Fibroblast of skin of scalp (primary cell): ENCODE measurements around the gene LAG3. TPM values are rescaled to one million over a fixed set of nuclear protein-coding genes. Genes with fewer than 3 reads are reported as not detected.
A peak's percentile ranks its signal among the peaks of the same experiment; 100 is the strongest.
"Not testable (repeated sequence)": the region's sequence is repeated elsewhere in the genome, so short reads cannot be mapped to it uniquely, and the experiment has no call there.

Experiments
- DNase-seq: peaks from one replicate; pipeline ENCODE4 v3.0.0-alpha.2; 2013
- polyA plus RNA-seq, 2 experiments: library from polyadenylated mRNA; unstranded; fragments of 120-200 nt; gene quantifications; one replicate each; pipeline ENCODE4 v1.2.1, GENCODE V29; 2013; ENCODE audit not compliant: insufficient read length in 2 of 2

The LAG3 gene
- 1.3 TPM for polyA plus RNA-seq (2013, experiment 1 of 2; ENCODE audit: insufficient read length)
- 1.3 TPM for polyA plus RNA-seq (2013, experiment 2 of 2; ENCODE audit: insufficient read length)

DNA sequence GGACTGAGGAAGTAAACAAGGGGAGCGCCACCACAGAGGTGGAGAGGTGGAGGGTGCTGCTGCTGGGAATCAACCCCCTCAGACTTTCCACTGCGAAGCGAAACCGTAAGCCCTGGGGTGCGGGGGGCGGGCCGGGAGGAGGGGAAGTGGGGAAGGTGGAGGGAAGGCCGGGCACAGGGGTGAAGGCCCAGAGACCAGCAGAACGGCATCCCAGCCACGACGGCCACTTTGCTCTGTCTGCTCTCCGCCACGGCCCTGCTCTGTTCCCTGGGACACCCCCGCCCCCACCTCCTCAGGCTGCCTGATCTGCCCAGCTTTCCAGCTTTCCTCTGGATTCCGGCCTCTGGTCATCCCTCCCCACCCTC, at the start of gene LAG3:
Gene LAG3, plus strand, starts transcription at position 190 of the 365 bp plus-strand sequence. CDS start 333 bp downstream, outside the sequence.
- DNase-seq, result no peak

DNA sequence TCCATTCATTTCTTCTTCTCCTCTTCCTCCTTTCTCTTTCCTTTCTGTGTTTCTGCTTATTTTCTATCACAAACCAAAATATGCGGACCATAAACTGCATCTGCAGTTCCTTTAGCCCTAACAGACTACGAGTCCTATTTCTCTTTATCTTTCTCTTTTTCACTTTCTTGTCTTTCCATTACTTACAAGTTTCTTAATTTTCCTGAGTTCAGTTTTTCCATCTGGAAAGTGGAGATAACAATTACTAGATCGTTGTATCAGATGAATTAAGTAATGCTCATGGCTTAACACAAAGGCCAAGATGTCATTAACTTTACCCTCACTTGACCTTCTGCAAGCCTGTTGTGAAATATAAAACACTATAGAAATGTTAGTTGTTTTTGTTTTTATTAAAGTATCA, 49.5 kb upstream of the LAG3 start:
- DNase-seq, result no peak

DNA sequence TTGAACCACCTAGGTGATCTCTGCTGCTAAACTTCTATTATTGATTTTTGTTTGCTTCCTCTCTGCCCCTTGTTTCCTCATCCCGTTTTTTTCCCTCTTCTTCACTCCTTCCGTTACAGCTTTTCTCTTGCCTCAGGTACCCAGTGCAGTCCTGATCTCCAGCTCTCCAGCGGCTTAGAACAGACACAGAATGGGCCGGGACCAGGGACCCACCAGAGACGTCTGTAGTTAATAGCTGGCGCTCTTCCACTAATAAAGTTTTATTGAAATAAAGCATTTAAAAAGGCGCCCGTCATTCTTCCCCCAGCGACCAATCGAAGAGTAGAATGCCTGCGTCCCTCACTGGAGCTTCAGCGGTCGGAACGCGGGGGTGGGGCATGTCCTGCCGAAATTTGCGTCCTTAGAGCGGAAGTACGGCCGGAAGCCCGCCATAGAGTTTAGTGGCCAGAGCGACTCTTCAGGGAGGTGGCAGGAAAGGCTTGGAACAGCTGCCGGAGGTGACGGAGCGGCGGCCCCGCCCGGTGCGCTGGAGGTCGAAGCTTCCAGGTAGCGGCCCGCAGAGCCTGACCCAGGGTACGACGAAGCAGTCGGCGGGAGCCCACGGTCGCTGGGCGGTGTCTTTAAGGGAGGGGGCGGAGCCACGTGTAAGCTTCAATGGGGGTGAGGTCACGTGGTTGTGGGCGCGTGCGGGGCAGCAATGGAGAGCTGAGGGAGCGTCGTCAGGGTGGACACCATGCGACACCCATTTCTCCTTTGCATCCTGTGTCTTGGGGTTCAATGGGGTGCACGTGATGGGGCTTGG, 48.5 kb upstream of the LAG3 start, which contains the start of gene COPS7A:
Gene COPS7A, plus strand, starts transcription at position 440 of the 802 bp plus-strand sequence. CDS start 611 bp downstream, outside the sequence.
- DNase-seq, result peak; percentile 99

DNA sequence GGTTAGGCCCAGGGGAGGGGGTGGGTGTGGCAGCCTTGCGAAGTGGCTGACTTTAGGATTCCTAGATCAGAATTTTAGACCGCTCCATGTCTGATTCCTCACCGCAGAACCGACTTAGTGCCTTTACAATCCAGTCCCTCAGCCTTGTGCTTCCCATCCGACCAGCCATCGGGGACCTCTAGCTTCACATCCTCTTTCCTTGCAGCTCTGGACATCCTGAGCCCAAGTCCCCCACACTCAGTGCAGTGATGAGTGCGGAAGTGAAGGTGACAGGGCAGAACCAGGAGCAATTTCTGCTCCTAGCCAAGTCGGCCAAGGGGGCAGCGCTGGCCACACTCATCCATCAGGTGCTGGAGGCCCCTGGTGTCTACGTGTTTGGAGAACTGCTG, 47.9 kb upstream of the LAG3 start:
- DNase-seq, result peak; percentile 15

DNA sequence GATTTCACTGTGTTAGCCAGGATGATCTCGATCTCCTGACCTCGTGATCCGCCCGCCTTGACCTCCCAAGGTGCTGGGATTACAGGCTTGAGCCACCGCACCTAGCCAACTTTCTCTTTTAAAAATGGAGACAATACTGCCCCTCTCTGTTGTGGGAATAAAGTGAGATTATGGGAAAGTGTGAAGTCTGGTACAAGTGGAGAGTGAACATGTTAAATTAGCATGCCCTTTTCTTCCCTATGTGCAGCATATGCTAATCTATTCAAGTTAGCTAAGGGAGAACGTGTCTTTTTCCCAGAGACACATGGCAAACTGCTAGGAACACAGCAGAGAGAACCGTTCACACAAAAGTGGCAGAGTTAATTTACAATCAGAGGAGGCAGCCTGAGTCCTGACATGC, 47.0 kb upstream of the LAG3 start:
- DNase-seq, result no peak

DNA sequence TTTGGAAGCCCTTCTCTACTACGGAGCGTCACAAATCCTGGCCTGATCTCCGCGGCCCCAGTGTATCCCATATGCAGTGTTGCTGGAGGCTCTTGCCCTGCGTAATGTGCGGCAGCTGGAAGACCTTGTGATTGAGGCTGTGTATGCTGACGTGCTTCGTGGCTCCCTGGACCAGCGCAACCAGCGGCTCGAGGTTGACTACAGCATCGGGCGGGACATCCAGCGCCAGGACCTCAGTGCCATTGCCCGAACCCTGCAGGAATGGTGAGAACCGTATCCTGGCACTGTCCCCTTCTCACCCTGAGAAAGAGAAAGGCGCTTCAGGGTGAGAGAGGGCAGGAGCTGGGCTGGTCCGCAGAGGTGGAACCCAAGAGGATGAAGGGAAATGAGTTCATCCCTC, 43.1 kb upstream of the LAG3 start:
- DNase-seq, result no peak

DNA sequence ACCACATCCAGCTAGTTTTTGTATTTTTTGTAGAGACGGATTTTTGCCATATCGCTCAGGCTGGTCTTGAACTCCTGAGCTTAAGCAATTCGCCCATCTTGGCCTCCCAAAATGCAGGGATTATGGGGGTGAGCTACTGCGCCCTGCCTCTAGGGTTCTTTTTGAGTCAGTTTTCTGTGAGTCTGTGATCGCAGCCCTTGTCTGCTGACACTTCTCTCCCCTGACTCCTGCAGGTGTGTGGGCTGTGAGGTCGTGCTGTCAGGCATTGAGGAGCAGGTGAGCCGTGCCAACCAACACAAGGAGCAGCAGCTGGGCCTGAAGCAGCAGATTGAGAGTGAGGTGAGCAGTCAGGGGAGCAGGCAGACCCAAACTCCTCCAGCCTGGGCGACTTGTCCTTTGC, 42.2 kb upstream of the LAG3 start:
- DNase-seq, result no peak

DNA sequence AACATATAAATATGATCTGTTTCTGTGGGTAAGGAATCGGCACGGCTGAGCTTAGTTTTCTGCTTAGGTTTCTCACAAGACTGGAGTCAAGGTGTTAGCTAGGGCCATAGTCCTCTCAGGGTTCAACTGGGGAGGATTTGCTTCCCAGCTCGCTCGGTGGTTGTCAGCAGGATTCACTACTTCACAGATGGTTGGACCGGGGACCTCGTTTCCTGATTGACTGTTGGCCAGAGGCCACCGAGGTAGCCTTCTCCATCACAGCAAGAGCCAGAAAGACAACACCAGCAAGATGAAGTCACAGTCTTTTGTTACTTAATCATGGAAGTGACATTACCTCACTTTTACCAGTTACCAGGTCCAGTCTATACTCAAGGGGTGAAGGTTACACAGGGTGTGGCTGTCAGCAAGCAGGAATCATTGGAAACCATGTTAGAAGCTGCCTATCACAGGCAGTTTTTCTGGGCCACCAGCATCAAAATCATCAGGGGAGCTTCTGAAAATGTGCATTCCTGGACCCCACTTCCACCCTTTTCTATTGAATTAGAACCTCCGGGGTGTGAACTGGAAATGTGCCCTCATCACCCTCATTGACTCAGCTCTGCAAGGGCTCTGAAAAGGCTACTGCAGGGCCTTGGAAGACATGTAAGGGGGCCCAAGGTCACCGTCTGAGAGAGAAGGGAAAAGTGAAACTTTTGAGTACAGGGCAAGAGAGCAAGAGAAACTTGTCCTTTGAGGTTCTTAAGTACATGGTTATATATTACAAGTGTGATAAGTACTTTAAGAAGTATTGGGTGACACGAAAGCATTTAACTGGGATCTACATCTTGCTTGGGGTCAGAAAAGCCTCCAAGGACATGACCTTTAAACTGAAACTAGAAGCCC, 37.6 kb upstream of the LAG3 start:
- no peak for DNase-seq

DNA sequence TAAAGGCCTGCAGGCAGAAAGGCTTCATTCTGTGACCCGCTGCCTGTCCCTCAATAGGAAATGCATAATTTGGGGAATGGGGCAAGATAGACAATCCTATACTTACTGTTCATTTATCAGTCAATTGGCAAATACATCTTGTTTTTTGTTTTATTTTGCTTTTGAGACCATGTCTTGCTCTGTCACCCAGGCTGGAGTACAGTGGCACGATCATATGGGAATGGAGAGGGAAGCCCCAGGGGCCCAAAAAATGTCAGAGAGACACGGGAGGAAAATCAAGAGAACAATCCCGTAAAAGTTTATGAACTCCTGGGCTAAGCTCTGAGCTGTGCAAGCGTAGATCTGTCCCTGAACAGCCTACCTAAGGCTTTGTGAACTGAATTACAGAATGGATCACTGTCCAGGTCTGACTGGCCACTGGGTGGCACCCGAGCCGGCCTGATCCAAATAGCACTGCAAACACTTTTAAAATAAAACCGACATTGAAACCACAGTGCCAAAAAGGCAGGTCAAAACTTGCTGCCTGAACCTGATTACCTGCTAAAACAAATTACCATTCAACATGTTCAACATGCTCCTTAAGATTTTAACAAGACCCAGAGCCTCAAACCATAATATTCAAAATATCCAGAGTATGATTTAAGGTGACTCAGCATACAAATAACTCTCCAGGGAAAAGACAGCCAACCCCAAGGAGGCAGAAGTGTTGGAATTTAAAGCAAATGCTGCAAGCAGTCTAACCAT, 36.7 kb upstream of the LAG3 start:
- DNase-seq, result peak; percentile 81

DNA sequence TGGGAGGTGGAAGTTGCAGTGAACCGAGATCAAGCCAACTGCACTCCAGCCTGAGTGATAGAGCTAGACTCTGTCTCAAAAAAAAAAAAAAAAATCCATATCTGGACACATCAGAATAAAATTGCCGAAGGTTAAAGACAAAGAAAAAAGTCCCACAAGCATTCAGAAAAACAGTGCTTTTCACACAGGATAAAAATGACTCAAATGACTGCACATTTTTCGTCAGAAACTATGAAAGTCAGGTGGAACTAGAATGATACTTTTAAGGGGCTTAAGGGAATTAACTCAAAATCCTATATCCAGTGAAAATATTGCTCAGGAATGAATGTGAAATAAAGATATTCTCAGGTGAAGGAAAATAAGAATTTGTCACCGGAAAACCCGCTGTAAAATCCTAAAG, 35.6 kb upstream of the LAG3 start:
- DNase-seq, result no peak

DNA sequence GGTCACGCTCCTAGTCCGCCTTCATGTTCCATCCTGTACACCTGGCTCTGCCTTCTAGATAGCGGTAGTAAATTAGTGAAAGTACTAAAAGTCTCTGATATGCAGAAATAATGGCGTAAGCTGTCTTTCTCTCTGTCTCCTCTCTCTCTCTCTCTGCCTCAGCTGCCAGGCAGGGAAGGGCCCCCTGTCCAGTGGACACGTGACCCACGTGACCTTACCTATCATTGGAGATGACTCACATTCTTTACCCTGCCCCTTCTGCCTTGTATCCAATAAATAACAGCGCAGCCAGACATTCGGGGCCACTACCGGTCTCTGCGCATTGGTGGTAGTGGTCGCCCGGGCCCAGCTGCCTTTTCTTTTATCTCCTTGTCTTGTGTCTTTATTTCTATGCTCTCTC, 30.2 kb upstream of the LAG3 start:
- not testable (repeated sequence) for DNase-seq

DNA sequence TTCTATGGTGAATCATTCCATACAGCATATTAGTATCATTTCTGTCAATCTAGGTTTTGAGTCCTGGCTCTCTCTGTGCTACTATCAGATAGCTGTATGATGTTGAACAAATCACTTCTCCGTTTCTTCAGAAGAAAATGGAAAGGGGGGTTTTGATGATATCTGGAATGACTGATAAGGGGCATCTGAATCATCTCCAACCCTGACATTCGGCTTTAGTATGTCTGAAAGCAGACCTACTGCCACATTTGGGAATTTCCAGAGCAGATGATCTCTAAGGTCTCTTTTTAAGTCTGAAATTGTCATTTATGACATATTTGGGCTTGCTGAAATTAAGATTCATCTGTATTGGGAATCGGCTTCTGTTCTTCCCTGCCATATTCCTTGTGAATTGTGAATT, 29.5 kb upstream of the LAG3 start:
- no peak for DNase-seq

DNA sequence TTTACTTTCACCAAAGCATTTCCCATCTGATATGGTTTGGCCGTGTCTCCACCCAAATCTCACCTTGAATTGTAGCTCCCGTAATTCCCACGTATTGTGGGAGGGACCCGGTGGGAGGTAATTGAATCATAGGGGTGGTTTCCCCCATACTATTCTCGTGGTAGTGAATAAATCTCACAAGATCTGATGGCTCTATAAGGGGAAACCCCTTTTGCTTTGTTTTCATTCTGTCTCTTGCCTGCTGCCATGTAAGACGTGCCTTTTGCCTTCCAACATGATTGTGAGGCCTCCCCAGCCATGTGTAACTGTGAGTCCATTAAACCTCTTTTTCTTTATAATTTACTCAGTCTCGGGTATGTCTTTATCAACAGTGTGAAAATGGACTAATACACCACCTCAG, 29.0 kb upstream of the LAG3 start:
- not testable (repeated sequence) for DNase-seq

DNA sequence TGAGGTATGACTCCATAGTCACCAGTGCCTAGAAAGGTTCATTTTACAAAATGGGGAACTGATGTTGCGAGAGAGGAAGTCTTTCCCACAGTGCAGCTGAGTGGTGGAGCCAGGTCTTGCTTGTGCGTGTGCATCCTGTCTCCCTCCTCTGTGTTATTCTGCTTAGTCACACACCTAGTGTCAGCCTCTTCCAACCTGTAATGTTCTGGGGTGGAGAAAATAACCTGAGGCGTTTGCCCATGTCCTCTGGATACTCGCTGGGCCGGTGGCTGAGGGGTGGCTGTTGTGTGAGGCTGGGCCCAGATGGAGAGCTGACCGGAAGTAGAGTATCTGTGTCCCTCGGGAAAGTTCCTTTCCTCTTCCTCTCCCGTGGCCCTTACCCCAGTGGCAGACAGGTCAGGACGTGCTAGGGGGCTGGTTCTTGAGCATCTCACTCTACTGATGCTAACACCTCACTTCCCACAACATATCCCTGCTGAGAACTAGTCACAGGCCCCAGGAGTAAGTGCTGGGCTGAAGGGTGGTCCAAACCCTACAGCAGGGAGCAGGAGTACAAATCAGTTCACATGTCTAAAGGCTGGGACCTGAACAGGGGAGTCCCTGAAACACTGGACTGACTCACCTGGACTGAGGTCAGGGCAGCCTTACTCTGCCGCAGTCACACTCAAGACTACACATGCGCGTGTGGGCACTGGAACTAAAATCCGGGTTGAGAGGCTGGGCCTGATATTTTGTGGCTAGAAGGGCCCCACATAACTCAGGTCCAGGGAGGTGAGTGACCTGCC, 26.4 kb upstream of the LAG3 start:
- no peak for DNase-seq

DNA sequence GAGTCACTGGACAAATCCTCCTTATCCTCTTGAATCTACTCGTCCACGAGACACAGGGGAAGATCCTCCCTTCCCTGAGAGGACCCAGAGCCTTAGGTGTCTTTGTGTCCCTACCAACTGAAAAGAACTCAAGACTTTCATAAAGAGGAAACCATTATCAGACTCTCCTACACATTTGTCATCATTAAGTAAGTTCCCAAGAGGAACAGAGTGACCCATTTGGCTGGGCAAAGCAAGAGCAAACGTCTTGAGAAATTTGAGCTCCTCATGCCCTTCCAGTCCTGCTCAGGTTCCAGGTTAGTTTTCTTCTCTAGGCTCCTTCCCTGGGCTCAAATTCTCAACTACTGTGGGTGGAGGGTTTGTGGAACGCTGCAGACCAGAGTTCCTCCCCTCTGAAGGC, 25.1 kb upstream of the LAG3 start:
- no peak for DNase-seq

DNA sequence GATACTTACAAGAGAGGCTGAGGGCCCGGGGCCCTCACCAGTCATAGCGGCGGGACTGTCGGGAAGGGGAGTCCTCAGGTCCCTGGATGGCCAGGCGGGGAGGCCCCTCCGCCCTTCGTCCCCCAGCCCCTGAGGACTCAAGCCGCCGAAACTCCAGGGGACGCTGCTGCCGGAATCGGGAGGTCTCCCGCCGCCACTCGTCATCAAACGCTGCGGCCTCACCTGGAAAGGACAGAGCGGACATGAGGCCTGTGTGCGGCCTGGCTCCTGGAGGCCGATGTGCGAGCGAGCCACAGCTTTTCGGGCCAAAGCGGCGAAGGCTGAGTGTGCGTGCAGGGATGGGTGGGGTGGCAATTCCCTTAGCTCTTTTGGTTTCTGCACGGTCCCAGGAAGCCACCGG, 23.6 kb upstream of the LAG3 start:
- no peak for DNase-seq

DNA sequence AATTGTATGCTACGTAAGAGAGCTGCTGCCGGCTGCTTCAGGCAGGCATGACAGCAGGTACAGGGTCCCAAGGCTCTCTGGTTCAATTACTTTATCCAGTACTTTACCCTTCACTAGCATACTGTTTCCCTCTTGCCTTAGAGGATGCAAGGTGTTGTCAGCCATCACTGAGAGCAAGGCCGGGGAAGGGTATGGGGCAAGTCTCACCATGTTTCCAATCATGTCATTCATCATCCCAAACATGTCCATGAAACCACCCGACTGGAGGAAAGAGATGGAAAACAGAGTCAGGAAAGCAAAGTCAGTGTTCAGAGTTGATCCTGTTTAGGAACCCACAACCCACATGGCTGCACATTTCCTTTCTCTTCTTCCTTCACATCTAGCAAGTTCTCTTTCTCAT, 21.8 kb upstream of the LAG3 start:
- no peak for DNase-seq

DNA sequence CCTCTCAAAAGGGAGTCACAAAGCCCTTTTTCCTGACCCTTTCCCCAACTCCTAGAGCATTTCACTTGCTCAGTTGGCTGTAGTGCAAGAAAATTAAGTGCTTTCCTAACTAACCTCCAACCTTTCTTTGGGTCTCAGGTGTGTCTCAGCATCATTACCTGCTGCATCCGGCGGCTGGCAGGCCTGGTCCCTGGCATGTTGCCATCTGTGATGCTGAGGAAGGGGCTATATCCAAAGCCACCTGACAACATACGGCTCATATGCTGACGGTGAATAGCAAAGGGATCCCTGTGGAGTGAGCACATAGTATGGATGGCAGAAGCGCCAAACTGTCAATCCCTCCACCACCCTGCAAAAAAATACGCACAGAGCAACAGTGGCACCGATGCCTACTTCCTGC, 20.6 kb upstream of the LAG3 start:
- no peak for DNase-seq

DNA sequence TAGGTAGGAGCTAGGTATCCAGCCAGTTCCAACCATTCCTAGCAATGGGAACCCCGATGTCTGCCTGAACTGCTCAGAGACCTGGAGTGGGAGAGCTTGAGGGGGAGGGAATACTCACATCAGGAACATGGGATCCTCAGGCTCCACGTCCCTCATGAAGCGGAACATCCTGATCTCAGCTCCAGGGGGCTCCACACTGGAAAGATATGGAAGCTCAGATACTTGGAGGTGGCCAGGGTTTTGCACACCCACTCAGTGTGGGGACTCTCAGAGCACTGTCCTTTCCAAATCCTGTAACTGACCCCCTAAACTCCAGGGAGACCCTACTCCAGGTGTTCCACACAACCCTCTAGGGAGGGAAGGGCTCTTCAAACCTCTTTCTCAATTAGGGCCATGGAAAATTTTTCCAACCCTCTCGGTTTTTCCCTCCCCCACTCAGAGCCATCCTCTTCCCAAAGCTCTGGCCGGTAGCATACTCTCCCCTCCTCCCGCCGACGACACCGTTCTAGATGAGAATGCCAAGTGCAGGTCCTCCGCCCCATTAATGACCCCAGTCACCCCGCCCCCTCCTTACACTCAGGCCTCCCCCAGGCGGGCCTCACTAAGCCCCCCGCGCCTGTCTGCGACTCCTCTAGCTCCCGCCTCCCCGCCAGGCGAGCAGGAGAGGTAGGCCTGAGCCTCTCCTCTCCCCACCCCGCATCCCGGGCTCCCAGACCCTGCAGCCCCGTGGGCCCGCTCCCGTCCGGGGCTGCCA, 20.0 kb upstream of the LAG3 start:
- DNase-seq, result peak; percentile 68

DNA sequence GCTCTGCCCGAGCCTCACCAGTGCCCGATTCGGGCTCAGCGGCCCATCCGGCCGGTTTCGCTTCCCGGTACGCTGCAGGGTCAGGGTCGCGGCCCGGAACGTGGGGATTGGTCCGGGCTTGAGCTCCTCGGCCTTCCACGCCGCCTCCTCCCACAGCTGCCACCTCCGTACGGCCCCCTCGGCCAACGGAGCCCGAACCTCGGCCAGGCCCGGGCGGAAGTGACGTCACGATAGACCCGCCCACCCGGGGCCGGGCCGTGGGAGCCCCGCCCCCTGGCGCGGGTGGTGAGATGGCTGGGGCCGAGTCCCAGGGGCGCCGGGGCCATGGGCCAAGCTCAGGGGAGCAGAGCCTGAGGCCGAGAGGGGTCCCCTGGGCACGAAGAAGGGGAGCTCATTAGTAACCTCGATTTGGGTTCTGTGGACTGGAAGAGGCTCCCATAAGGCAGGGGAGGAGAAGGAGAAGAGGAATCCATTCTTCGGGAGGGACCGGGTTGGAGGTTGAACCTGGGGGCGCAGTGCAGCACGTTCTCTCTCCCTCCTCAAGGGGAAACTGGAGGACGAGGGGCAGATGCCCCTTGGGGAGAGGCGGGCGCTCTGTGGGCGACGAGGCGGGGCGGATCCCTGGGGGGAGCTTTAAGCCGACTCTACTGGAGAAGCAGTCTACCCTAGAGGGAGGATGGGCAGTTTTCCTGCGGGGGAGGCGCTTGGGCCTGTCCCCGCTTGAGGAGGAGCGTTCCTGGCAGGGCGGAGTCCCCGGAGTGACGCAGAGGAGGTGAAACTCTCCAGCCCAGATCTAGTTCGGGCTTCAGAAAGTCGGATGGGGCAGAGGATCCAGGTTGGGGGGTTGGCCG, 19.2 kb upstream of the LAG3 start, which contains the start of gene MLF2:
Gene MLF2, minus strand, starts transcription at position 221 of the 851 bp plus-strand sequence. CDS start 807 bp downstream, outside the sequence.
- peak; percentile 100 for DNase-seq
